ENCODE measurements around the gene MEI1. TPM values are rescaled to one million over a fixed set of nuclear protein-coding genes. Genes with fewer than 3 reads are reported as not detected.

The MEI1 gene
- total RNA-seq, 2 experiments from 2014 or later, result 2.3 to 14.6 TPM

DNA sequence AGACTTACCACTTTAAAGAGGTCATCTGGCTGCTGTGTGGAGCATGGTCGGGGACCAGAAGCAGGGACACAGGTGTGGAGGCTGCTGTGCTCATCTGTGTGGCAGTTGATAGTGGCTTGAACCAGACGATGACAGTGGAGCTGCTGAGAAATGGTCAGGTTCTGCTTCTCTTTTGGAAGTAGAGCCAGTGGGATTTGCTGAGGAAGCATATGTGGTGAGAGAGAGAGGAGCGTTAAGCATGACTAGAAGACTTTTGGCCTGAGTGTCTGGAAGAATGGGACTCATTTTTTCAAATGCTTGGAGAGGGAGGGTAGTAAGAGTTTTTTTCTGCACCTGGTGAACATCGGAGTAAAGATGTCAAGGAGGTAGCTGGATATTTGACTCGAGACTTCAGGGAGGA lies 121.1 kb downstream of the MEI1 start:
- BruUV-seq (replicated peaks), result no TSS peak
- Histone ChIP-seq H3K4me1 (ENCODE audit: insufficient read depth, low read length, poor library complexity, severe bottlenecking) (no peaks in the 10 kb centered on the region), H3K79me2 (ENCODE audit: insufficient read depth, low read depth, low read length) (no peaks in the 10 kb centered on the region), H4K20me1 (ENCODE audit: insufficient read depth, low read length) (no peaks in the 10 kb centered on the region), H3K9me3 (ENCODE audit: low read length) (no peaks in the 10 kb centered on the region), H3K4me3 (ENCODE audit: low read depth, low read length, poor library complexity, severe bottlenecking) (no peak overlapping the region), H3K27ac (ENCODE audit: low read depth, low read length, poor library complexity, severe bottlenecking) (no peak overlapping the region), H3K9me2 (ENCODE audit: insufficient read depth, low read length) (no peaks in the 10 kb centered on the region), H3K36me3 (ENCODE audit: insufficient read depth, low read length) (peaks cover 22% of the 10 kb centered on the region; the same call in 1 of the 2 replicates), H2AFZ (ENCODE audit: low read length) (no peak overlapping the region), H3K4me2 (ENCODE audit: low read length) (no peak overlapping the region)
- intact Hi-C loops (cut with micrococcal nuclease; ENCODE audit: unreplicated experiment), result loop anchor here (5.0 kb wide), 2 partner anchors 107 to 123 kb away; partner anchors contain the start of genes MEI1 and TNFRSF13C
- ChIA-PET POLR2A (no interaction called here), CTCF (ENCODE audit: unreplicated experiment) (no interaction called here)
- DNase-seq (ENCODE audit: low spot score), result no peak
- TF ChIP-seq, protein P1, sequence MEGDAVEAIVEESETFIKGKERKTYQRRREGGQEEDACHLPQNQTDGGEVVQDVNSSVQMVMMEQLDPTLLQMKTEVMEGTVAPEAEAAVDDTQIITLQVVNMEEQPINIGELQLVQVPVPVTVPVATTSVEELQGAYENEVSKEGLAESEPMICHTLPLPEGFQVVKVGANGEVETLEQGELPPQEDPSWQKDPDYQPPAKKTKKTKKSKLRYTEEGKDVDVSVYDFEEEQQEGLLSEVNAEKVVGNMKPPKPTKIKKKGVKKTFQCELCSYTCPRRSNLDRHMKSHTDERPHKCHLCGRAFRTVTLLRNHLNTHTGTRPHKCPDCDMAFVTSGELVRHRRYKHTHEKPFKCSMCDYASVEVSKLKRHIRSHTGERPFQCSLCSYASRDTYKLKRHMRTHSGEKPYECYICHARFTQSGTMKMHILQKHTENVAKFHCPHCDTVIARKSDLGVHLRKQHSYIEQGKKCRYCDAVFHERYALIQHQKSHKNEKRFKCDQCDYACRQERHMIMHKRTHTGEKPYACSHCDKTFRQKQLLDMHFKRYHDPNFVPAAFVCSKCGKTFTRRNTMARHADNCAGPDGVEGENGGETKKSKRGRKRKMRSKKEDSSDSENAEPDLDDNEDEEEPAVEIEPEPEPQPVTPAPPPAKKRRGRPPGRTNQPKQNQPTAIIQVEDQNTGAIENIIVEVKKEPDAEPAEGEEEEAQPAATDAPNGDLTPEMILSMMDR (conservative IDR thresholded peaks at IDR 0.05; ENCODE audit: low read length), result no peak
- no peak for TF ChIP-seq EZH2phosphoT487 (IDR thresholded peaks at IDR 0.05; ENCODE audit: borderline replicate concordance, low read depth, low read length)

DNA sequence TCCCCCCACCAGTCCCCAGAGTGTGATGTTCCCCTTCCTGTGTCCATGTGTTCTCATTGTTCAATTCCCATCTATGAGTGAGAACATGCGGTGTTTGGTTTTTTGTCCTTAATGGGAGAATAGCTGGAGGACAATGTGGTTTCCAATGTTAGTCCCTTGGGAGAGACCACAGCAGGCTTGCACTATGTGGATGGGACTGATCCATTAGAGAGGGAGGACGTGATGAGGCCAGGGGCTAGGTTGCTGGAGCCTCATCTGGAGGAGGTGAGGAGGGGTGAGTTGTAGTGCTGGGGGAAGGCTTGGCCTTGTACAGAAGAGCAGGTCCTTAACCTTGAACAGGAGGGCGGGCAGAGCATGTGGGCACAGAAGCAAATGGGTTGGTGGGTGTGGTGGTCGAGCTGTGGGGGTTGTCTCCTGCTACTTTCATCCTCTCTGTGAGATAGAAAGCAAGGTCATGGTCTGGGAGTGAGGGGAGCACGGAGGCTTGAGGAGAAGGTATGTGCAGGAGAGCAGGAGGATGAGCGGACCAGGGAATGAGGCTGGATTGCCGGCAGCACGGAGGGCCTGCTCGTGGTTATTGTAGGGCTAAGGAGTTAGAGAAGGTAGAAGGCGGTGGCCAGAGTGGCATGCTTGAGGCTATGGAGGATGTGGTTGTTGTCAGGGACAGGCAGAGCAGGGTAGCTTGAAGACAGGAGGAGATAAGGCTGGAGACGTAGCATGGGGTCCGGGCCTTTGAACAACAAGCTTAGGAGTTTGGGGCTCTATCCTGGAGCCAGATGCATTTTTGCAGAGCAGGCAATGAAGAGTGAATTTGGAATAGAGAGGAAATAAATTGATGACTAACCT lies 122.4 kb downstream of the MEI1 start:
- Histone ChIP-seq H4K20me1 (ENCODE audit: insufficient read depth, low read length) (no peaks in the 10 kb centered on the region), H3K4me2 (ENCODE audit: low read length) (no peak overlapping the region), H3K4me3 (ENCODE audit: low read depth, low read length, poor library complexity, severe bottlenecking) (no peak overlapping the region), H3K9me2 (ENCODE audit: insufficient read depth, low read length) (no peaks in the 10 kb centered on the region), H3K36me3 (ENCODE audit: insufficient read depth, low read length) (peaks cover 19% of the 10 kb centered on the region), H3K9me3 (ENCODE audit: low read length) (no peaks in the 10 kb centered on the region), H2AFZ (ENCODE audit: low read length) (no peak overlapping the region), H3K4me1 (ENCODE audit: insufficient read depth, low read length, poor library complexity, severe bottlenecking) (no peaks in the 10 kb centered on the region), H3K27ac (ENCODE audit: low read depth, low read length, poor library complexity, severe bottlenecking) (no peak overlapping the region), H3K79me2 (ENCODE audit: insufficient read depth, low read depth, low read length) (no peaks in the 10 kb centered on the region)
- ChIA-PET CTCF (ENCODE audit: unreplicated experiment) (no interaction called here), POLR2A (no interaction called here)
- TF ChIP-seq EZH2phosphoT487 (IDR thresholded peaks at IDR 0.05; ENCODE audit: borderline replicate concordance, low read depth, low read length), result no peak
- TF ChIP-seq, protein P1 (conservative IDR thresholded peaks at IDR 0.05; ENCODE audit: low read length), result no peak
- intact Hi-C loops (cut with micrococcal nuclease; ENCODE audit: unreplicated experiment), result loop anchor here (2.0 to 5.0 kb wide), 4 partner anchors 106 to 135 kb away; partner anchors contain the start of genes MEI1 and TNFRSF13C
- no peak for DNase-seq (ENCODE audit: low spot score)
- BruUV-seq (replicated peaks), result no TSS peak

Measured in OCI-LY7 (cell line).